Measurements from ENCODE around the gene KLHDC7B.

KLHDC7B gene

GRCh38 chr22:50546326-50547262 lies 895 bp downstream of the KLHDC7B start:
- TF ChIP-seq CTCF (conservative IDR thresholded peaks at IDR 0.05; ENCODE audit: low read depth, low read length): no peak
- no peak overlapping the region for H3K4me3 ChIP-seq (ENCODE audit: low read length)
- no peak for DNase-seq (ENCODE audit: low read depth)

GRCh38 chr22:50547263-50547985 lies 1.7 kb downstream of the KLHDC7B start:
- no peak for TF ChIP-seq CTCF (conservative IDR thresholded peaks at IDR 0.05; ENCODE audit: low read depth, low read length)
- no peak for DNase-seq (ENCODE audit: low read depth)
- no peak overlapping the region for H3K4me3 ChIP-seq (ENCODE audit: low read length)

GRCh38 chr22:50548040-50548920 lies 2.6 kb downstream of the KLHDC7B start:
- no peak for DNase-seq (ENCODE audit: low read depth)
- no peak overlapping the region for H3K4me3 ChIP-seq (ENCODE audit: low read length)
- TF ChIP-seq CTCF (conservative IDR thresholded peaks at IDR 0.05; ENCODE audit: low read depth, low read length): no peak

GRCh38 chr22:50548921-50549790 lies 3.5 kb downstream of the KLHDC7B start:
- TF ChIP-seq CTCF (conservative IDR thresholded peaks at IDR 0.05; ENCODE audit: low read depth, low read length): no peak
- H3K4me3 ChIP-seq (ENCODE audit: low read length): no peak overlapping the region

GRCh38 chr22:50550395-50550794 lies 4.7 kb downstream of the KLHDC7B start:
- DNase-seq (ENCODE audit: low read depth): no peak

More at GRCh38 chr22:50548921-50549790, 3.5 kb downstream of the KLHDC7B start:
- DNase-seq (ENCODE audit: low read depth): no peak

More at GRCh38 chr22:50550395-50550794, 4.7 kb downstream of the KLHDC7B start:
- no peak for TF ChIP-seq CTCF (conservative IDR thresholded peaks at IDR 0.05; ENCODE audit: low read depth, low read length)
- no peak overlapping the region for H3K4me3 ChIP-seq (ENCODE audit: low read length)

Measured in retinal pigment epithelial cell (primary cell).